Measurements from ENCODE around the gene DBR1.
A peak's percentile ranks its signal among the peaks of the same experiment; 100 is the strongest.

DBR1 gene

DNA sequence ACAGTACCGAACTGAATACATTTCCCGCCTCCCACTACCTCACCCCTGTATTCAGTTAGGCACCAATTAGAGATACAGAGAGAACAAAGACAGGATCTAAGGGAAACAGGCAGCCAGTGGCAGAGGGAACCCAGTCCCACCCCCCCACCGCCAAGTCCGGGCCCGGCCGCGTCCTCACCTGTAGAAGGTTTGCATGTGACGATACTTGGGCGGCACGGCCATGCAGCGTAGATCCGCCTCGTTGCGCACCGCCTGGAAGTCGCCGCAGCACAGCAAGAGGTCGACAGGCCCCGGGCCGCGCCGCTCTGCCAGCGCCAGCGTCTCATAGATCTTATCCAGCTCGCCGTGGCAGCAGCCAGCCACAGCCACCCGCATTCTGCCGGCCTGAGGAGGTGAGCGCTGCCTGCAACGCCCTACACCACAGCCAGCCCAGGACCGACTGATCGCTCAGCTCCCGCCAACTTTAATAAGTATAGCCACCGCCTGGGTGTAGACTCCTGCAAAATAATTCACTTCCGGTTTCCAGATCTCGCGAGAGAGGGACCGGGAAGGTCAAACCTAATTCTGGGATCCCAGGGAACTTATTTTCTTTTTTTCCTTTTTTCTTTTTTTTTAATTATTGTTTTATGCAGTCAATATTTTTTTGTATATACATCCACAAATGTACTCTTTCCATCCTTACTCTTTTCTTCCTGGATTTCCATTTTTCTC lies at the start of gene DBR1 (continued):
- TF ChIP-seq ZNF335 (tag by site-specific recombination; conservative IDR thresholded peaks at IDR 0.05) (peak; percentile 71), IKZF3 (tag by site-specific recombination; IDR thresholded peaks at IDR 0.05) (peak; percentile 50; the same call in 1 of the 2 replicates), ZNF404 (tag by site-specific recombination; IDR thresholded peaks at IDR 0.05) (no peak), ZNF423 (tag by site-specific recombination; IDR thresholded peaks at IDR 0.05) (no peak), ZNF791 (tag by site-specific recombination; IDR thresholded peaks at IDR 0.05) (no peak), ZNF121 (tag by site-specific recombination; IDR thresholded peaks at IDR 0.05) (no peak), SCRT2 (tag by site-specific recombination; IDR thresholded peaks at IDR 0.05) (peak; percentile 94), SETDB1 (IDR thresholded peaks at IDR 0.05; ENCODE audit: insufficient read length, low read length) (no peak), ZNF701 (tag by site-specific recombination; IDR thresholded peaks at IDR 0.05) (no peak), SALL2 (tag by site-specific recombination; IDR thresholded peaks at IDR 0.05; ENCODE audit: borderline replicate concordance) (no peak), ZNF223 (tag by site-specific recombination; IDR thresholded peaks at IDR 0.05) (no peak), SP7 (tag by site-specific recombination; IDR thresholded peaks at IDR 0.05) (peak; percentile 59), ZNF174 (tag by site-specific recombination; IDR thresholded peaks at IDR 0.05) (no peak)
- TF ChIP-seq, protein P1, sequence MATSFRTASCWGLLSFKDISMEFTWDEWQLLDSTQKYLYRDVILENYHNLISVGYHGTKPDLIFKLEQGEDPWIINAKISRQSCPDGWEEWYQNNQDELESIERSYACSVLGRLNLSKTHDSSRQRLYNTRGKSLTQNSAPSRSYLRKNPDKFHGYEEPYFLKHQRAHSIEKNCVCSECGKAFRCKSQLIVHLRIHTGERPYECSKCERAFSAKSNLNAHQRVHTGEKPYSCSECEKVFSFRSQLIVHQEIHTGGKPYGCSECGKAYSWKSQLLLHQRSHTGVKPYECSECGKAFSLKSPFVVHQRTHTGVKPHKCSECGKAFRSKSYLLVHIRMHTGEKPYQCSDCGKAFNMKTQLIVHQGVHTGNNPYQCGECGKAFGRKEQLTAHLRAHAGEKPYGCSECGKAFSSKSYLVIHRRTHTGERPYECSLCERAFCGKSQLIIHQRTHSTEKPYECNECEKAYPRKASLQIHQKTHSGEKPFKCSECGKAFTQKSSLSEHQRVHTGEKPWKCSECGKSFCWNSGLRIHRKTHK (tag by site-specific recombination; IDR thresholded peaks at IDR 0.05), result no peak

DNA sequence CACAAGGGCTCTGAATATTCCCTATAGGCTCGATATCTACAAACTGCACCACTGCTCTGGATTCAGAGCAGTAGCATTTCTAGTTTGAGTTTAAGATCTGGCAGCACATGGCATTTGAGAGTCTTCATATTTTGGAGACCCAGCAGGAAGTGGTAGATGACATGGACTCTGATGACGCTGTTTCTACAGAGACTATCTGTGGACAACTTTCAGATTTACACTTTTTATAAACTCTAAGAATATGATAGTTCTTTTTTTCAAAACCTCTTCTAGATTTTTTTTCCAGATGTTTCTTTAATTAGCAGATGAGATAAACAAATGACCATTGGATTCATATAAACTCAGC lies 48.2 kb upstream of the DBR1 start:
- POLR2A ChIA-PET, result no interaction called here
- no peaks in the 10 kb centered on the region for H3K9me3 ChIP-seq (ENCODE audit: control insufficient read depth, insufficient read depth, low read depth, low read length)
- H3K4me1 ChIP-seq (ENCODE audit: control insufficient read depth, insufficient read depth, low read length), result no peaks in the 10 kb centered on the region
- H3K4me3 ChIP-seq (ENCODE audit: low read depth, low read length), result no peak overlapping the region
- CTCF ChIA-PET, result no interaction called here
- peaks cover 21 to 42% of the 10 kb centered on the region in 2 experiments; a peak in 2 of 3 replicates for H3K36me3 ChIP-seq (ENCODE audit: control insufficient read depth in 2 of 2, insufficient read depth in 1 of 2, low read length in 2 of 2)
- H3K27ac ChIP-seq (ENCODE audit: extremely low read depth, low read depth, low read length), result no peak overlapping the region
- TF ChIP-seq ZNF354C (tag by site-specific recombination; IDR thresholded peaks at IDR 0.05; ENCODE audit: borderline replicate concordance, low read depth) (no peak), BCL11B (tag by site-specific recombination; IDR thresholded peaks at IDR 0.05; ENCODE audit: low read depth) (no peak), WT1 (tag by site-specific recombination; IDR thresholded peaks at IDR 0.05) (no peak), REPIN1 (tag by site-specific recombination; IDR thresholded peaks at IDR 0.05; ENCODE audit: low read depth) (no peak), ZNF394 (tag by site-specific recombination; IDR thresholded peaks at IDR 0.05; ENCODE audit: borderline replicate concordance) (no peak), ZNF239 (tag by site-specific recombination; IDR thresholded peaks at IDR 0.05) (no peak), ZNF140 (tag by site-specific recombination; IDR thresholded peaks at IDR 0.05) (no peak), ZSCAN23 (tag by site-specific recombination; IDR thresholded peaks at IDR 0.05) (no peak), ZNF266 (tag by site-specific recombination; IDR thresholded peaks at IDR 0.05; ENCODE audit: low read depth) (no peak), ZNF560 (tag by site-specific recombination; IDR thresholded peaks at IDR 0.05; ENCODE audit: borderline replicate concordance) (no peak), ZBTB1 (tag by site-specific recombination; IDR thresholded peaks at IDR 0.05) (no peak), ZBTB20 (tag by site-specific recombination; IDR thresholded peaks at IDR 0.05) (no peak)
- TF ChIP-seq, protein P2, sequence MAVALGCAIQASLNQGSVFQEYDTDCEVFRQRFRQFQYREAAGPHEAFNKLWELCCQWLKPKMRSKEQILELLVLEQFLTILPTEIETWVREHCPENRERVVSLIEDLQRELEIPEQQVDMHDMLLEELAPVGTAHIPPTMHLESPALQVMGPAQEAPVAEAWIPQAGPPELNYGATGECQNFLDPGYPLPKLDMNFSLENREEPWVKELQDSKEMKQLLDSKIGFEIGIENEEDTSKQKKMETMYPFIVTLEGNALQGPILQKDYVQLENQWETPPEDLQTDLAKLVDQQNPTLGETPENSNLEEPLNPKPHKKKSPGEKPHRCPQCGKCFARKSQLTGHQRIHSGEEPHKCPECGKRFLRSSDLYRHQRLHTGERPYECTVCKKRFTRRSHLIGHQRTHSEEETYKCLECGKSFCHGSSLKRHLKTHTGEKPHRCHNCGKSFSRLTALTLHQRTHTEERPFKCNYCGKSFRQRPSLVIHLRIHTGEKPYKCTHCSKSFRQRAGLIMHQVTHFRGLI (tag by site-specific recombination; IDR thresholded peaks at IDR 0.05), result no peak
- TF ChIP-seq, protein P3, sequence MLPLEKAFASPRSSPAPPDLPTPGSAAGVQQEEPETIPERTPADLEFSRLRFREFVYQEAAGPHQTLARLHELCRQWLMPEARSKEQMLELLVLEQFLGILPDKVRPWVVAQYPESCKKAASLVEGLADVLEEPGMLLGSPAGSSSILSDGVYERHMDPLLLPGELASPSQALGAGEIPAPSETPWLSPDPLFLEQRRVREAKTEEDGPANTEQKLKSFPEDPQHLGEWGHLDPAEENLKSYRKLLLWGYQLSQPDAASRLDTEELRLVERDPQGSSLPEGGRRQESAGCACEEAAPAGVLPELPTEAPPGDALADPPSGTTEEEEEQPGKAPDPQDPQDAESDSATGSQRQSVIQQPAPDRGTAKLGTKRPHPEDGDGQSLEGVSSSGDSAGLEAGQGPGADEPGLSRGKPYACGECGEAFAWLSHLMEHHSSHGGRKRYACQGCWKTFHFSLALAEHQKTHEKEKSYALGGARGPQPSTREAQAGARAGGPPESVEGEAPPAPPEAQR (tag by site-specific recombination; IDR thresholded peaks at IDR 0.05), result no peak
- TF ChIP-seq, protein P4, sequence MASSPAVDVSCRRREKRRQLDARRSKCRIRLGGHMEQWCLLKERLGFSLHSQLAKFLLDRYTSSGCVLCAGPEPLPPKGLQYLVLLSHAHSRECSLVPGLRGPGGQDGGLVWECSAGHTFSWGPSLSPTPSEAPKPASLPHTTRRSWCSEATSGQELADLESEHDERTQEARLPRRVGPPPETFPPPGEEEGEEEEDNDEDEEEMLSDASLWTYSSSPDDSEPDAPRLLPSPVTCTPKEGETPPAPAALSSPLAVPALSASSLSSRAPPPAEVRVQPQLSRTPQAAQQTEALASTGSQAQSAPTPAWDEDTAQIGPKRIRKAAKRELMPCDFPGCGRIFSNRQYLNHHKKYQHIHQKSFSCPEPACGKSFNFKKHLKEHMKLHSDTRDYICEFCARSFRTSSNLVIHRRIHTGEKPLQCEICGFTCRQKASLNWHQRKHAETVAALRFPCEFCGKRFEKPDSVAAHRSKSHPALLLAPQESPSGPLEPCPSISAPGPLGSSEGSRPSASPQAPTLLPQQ (tag by site-specific recombination; IDR thresholded peaks at IDR 0.05), result no peak
- TF ChIP-seq, protein P5, sequence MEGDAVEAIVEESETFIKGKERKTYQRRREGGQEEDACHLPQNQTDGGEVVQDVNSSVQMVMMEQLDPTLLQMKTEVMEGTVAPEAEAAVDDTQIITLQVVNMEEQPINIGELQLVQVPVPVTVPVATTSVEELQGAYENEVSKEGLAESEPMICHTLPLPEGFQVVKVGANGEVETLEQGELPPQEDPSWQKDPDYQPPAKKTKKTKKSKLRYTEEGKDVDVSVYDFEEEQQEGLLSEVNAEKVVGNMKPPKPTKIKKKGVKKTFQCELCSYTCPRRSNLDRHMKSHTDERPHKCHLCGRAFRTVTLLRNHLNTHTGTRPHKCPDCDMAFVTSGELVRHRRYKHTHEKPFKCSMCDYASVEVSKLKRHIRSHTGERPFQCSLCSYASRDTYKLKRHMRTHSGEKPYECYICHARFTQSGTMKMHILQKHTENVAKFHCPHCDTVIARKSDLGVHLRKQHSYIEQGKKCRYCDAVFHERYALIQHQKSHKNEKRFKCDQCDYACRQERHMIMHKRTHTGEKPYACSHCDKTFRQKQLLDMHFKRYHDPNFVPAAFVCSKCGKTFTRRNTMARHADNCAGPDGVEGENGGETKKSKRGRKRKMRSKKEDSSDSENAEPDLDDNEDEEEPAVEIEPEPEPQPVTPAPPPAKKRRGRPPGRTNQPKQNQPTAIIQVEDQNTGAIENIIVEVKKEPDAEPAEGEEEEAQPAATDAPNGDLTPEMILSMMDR (tag by site-specific recombination; IDR thresholded peaks at IDR 0.05), result no peak

All from HEK293 (cell line).